ENCODE results near the gene GTPBP4. TPM values are rescaled to one million over a fixed set of nuclear protein-coding genes. Genes with fewer than 3 reads are reported as not detected.

Gene GTPBP4
- total and polyA plus RNA-seq, 9 of the 15 experiments (the other 6 are each of a cell fraction or from before 2014, with no cell fraction given), result 79.0 to 155 (median 128) TPM

DNA sequence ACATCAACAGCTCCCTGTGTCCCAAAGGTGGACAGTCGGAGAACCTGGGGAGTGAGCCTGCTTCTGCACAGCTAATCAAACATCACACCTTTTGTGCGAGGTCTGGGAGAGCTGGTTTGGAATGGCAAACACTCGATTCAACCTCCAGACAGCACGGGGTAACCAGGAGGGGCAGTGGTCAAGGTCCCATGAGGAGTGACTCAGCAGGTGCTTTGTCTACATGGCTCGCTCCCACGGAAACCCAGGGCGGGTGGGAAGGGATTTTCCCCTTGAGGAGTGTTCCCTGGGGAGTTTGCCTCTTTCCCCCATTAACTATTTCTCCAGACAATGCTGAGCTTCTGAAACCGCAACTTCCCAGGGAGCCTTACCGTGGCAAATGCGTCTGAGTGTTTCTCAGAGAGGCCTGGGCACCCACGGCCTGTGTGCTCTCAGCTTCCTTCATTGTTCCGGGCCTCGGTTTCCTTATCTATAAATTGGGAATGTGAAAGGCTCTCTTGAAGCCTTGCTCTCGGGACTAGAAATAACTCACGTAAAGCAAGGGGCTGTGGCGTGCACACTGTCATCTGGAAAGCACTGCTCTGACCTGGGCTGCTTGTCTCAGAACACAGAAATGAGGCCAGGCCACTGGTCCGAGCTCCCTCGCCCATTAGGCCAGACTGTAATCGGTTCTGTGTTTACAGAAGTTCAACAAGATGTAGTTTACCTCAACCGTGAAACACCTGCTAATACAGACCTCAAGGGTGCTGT is 14.0 kb upstream of the GTPBP4 start:
- in situ Hi-C loops (cut with MboI), result no loop called here
- DNase-seq (ENCODE audit: extremely low read depth in 1 of 4, low spot score in 3 of 4), result no peak
- Histone ChIP-seq H3K36me3 (ENCODE audit: control insufficient read depth, insufficient read depth, low read length) (no peaks in the 10 kb centered on the region), H3K27ac (ENCODE audit: extremely low read depth, low read depth, low read length) (no peak overlapping the region), H3K9me1 (ENCODE audit: control insufficient read depth, insufficient read depth, low read length) (no peaks in the 10 kb centered on the region), H3K4me2 (ENCODE audit: insufficient read depth, low read length) (no peak overlapping the region), H3K9me3 (replicated peaks; ENCODE audit: control insufficient read depth, insufficient read depth, low read depth, low read length) (peaks cover 11% of the 10 kb centered on the region), H3K9ac (ENCODE audit: insufficient read depth in 1 of 2, low read depth in 2 of 2, low read length in 2 of 2) (no peak overlapping the region), H3K4me3 (no peak overlapping the region), H3K27me3 (ENCODE audit: control insufficient read depth in 2 of 2, insufficient read depth in 2 of 2, low read length in 2 of 2) (peaks cover 18 to 23% of the 10 kb centered on the region in 2 experiments), H3K4me1 (replicated peaks in 1 of 2; ENCODE audit: control insufficient read depth in 2 of 2, insufficient read depth in 2 of 2, low read length in 2 of 2) (0 out of 5 replicates have a peak, but pooled peaks cover 0 to 3% of the 10 kb centered on the region in 2 experiments), H2AFZ (ENCODE audit: low read depth, low read length) (peak overlapping the region; percentile 46), H3K79me2 (ENCODE audit: control insufficient read depth, insufficient read depth, low read length) (no peaks in the 10 kb centered on the region), H4K20me1 (replicated peaks; ENCODE audit: control insufficient read depth, insufficient read depth, low read length) (no peaks in the 10 kb centered on the region; the same call in 1 of the 2 replicates)
- peak; percentile 26; the same call in 1 of the 2 replicates for TF ChIP-seq NFE2 (IDR thresholded peaks at IDR 0.05; ENCODE audit: low read depth)
- TF ChIP-seq ZNF324 (CRISPR knock-in tag; IDR thresholded peaks at IDR 0.05), result no peak
- TF ChIP-seq NELFE (IDR thresholded peaks at IDR 0.05; ENCODE audit: insufficient read depth, insufficient read length), result no peak
- TF ChIP-seq, protein P1, sequence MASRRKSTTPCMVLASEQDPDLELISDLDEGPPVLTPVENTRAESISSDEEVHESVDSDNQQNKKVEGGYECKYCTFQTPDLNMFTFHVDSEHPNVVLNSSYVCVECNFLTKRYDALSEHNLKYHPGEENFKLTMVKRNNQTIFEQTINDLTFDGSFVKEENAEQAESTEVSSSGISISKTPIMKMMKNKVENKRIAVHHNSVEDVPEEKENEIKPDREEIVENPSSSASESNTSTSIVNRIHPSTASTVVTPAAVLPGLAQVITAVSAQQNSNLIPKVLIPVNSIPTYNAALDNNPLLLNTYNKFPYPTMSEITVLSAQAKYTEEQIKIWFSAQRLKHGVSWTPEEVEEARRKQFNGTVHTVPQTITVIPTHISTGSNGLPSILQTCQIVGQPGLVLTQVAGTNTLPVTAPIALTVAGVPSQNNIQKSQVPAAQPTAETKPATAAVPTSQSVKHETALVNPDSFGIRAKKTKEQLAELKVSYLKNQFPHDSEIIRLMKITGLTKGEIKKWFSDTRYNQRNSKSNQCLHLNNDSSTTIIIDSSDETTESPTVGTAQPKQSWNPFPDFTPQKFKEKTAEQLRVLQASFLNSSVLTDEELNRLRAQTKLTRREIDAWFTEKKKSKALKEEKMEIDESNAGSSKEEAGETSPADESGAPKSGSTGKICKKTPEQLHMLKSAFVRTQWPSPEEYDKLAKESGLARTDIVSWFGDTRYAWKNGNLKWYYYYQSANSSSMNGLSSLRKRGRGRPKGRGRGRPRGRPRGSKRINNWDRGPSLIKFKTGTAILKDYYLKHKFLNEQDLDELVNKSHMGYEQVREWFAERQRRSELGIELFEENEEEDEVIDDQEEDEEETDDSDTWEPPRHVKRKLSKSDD (conservative IDR thresholded peaks at IDR 0.05; ENCODE audit: low read length), result no peak
- no peak for TF ChIP-seq KLF6 (CRISPR knock-in tag; IDR thresholded peaks at IDR 0.05; ENCODE audit: borderline replicate concordance)
- POLR2A ChIA-PET, result interaction anchor here (1.2 to 1.6 kb wide), 4 partner anchors 10 to 20 kb away, joined by 3 to 4 read pairs (median 3); partner anchors contain the start of gene GTPBP4
- no TSS peak for BruUV-seq (replicated peaks)
- ATAC-seq, result peak; percentile 34; the same call in 1 of the 3 replicates
- no peak for FAIRE-seq
- intact Hi-C loops (cut with micrococcal nuclease), result no loop called here
- WGBS (ENCODE audit: insufficient coverage, low coverage, missing lambda C conversion rate), result 32% methylated on average over 18 of the region's 20 CpGs
- CTCF ChIA-PET (ENCODE audit: low intra/inter-chr PET ratio), result no interaction called here

All from K562 (cell line).